Medulla oblongata (tissue), 1 donor: ENCODE measurements around the gene ABCA13.

Experiments
- DNase-seq: peaks from one replicate; pipeline ENCODE4 v3.0.0-alpha.2; 2015; ENCODE audit errors: extremely low spot score

The ABCA13 gene

DNA sequence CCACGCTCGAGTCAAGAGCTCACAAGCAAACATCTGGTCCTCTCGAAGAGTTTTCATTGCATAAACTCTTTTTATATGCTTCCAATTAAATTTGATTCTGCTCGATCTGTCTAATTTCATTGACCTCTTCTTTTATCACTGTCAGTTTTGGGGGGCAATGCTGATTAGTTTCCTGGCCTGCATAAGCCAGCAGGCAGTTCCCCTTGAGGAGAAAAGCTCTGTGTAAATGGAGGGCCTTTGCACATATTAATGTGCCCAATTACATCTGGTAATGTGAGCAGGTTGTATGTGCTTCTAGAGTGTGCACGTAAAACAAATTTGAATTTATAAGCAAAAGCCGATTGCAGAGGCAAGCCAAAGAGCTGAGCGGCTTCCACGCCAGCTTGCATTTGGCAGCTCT is 210.3 kb downstream of the ABCA13 start:
- no peak for DNase-seq

DNA sequence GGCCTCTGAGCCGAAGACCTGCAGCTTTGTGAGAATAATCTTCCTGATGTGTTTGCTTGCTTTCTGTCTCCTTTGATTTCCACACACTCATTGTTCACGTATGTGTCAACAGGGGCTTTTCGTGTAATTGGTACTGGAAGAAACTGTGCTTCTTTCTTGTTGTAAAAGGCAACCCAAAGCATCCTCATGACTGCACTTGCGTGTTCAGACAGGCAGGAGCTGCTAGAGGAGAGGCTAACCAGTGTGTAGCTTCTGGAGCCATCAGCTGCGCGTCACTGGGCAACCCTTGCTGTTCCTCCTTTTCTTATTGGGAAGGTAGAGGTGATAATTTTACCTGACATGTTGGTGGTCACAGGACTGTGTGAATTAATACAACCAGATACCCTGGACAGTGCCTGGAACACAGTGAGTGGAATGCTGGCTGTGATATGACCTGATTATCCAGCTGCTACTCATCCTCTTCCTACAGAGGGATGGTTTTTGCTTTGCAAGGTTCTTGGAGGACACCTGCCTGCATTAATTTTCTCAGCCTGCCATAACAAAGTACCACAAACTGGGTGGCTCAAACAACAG is 213.0 kb downstream of the ABCA13 start:
- no peak for DNase-seq

DNA sequence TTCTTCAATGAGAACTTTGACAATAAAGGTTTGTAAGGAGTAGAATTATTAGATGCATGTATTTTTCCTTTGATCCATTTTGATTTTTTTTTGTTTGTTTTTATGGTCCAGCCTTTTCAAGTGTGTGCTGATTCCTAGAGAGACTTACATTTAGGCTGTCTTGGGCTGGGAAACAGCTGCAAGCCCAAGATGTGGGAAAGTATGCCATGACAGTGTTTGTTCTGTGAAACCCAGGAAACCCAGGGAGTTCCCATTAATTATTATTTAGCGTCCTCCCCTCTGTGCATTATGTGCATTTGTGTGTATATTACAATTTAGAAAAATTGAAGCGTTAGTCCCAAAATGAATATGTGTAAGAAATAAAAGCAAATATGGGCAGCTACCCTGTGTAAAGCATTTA is 216.7 kb downstream of the ABCA13 start:
- DNase-seq: no peak

DNA sequence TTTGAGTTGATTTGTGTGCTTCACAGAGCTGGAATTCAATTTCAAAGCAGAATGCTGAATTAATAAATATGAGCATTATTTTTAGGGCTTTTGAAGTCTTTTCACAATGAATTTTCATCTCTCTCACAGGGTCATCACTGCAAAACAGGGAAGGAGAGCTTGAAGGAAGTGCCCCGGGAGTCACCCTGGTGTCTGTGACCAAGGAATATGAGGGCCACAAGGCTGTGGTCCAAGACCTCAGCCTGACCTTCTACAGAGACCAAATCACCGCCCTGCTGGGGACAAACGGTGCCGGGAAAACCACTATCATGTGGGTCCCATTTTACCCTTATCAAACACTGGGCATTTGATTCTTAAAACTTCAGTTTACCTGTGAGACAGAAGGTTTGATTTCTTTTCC is 217.7 kb downstream of the ABCA13 start:
- no peak for DNase-seq

DNA sequence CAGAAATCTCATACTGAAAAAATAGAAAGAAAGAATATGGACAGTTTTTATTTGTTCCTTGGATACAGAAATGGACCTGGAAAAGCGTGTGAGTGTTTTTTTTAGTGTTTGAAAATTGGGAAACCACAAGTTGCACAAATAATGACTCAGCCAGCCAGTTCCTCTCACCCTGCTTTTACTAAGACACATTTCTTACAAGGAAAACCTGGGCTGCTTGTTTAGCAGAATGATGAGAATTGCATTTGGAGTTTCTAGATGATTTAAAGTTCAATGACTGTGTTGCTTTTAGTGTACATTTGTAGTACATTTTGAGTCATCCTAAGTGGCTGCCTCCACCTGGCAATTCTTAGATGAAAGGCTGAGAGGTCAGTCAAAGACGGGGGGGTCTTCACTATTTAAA is 218.7 kb downstream of the ABCA13 start:
- peak; percentile 28 for DNase-seq

DNA sequence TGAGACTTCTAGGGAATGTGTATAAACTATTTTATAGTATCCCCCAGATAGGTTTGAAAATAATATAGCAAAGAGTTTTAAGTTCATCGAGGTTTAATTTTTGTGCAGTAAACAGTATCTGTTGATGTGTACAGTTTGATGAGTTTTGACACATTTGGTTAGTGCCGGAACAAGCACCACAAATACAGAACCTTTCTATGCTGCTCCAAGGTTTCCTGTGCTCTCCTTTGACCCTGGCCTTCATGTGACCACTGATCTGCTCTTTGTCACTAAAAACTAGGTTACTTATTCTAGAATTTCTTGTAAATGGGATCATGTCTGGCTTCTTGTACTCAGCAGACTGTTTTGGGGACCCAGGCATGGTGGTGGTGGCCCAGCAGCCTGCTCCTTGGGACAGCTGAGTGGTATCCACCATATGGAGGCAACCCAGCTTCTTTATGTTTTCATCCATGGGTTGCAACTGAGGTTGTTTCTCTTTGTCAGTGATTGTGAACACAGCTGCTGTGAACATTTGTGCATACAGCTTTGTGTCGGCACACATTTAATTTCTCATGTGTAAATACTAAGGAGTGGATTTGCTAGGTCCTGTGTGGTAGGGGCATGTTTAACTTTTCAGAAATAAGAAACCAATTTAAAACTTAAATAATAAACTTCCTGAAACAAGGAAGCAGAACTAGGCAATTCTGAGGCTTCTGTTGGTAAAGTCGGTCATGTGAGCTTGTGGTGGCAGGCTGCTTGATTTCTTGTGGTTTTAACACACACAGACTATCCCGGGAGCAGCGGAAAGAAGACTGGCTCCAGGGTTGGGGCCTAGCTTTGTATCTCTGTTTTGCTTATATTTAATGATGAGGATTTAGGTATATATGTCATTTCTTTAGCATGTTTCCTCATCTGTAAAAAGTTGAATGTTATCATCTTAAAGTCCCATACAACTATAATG is 219.4 kb downstream of the ABCA13 start:
- peak; percentile 39 for DNase-seq

DNA sequence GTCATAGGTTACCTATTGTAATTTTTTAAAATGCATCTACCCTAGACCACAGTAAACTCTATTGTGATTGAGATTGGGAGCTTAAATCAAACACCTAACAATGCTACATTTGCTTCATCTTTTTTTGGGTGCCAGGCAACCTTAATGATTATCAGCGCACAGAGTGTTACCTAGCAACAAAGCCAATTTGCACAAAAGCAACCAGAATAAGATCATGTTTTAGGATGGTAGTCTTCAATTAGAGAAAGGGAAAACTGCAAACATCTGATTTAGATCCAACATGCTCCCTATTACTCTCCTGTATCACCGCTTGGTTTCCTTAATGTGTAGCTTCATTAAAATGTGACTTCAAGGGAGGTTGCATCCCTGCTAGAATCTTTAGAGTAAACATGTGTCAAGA is 226.9 kb downstream of the ABCA13 start:
- DNase-seq: no peak

DNA sequence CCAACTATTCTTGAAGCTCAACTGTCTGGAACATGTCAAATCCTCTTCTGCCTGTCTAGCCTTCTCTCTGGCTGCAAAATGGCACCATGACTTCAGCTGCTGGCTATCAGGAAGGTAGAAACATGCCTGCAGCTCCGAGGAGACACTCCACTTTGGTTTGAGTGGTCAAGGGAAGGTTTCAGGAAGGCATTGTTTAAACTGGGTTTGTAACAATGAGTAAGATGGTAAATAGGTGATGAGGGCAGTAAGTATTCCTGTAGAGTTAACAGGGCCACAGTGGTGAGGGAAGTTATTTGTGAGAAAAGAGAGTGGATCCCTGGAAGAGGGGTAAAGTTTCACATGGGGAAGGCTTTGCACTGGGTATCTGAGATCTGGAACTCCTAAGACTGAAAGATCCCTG is 231.5 kb downstream of the ABCA13 start:
- DNase-seq: no peak

DNA sequence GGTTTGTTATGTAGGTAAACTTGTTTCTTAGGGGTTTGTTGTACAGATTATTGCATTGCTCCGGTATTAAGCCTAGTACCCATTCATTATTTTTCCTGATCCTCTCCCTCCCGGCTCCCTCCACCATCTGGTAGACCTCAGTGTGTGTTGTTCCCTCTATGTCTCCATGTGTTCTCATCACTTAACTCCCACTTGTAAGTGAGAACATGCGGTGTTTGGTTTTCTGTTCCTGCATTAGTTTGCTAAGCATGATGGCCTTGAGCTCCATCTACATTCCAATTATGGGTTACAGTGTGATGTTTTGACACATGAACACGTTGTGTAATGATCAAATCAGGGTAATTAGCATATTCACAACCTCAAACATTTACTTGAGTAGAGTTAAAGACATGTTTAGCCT is 237.5 kb downstream of the ABCA13 start:
- no peak for DNase-seq

DNA sequence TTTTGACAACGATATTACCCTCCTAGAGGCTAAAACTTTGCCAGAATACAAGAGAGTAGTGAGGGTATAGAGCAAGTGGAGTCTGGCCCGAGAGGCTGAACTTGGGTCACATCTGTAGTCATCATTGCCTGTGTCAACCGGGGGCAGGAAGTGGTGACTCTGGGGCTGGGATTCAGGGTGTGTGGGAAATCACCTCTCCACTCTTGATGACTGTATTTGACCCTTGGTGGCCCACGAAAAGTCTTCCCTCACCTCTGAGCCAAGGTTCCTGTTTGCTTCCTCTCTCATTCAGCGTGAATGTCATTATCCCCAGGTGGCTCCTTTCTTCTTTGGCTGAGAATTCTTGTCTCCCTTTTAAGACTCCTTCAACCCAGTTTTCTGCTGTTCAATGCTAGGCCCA is 240.4 kb downstream of the ABCA13 start:
- DNase-seq: no peak

DNA sequence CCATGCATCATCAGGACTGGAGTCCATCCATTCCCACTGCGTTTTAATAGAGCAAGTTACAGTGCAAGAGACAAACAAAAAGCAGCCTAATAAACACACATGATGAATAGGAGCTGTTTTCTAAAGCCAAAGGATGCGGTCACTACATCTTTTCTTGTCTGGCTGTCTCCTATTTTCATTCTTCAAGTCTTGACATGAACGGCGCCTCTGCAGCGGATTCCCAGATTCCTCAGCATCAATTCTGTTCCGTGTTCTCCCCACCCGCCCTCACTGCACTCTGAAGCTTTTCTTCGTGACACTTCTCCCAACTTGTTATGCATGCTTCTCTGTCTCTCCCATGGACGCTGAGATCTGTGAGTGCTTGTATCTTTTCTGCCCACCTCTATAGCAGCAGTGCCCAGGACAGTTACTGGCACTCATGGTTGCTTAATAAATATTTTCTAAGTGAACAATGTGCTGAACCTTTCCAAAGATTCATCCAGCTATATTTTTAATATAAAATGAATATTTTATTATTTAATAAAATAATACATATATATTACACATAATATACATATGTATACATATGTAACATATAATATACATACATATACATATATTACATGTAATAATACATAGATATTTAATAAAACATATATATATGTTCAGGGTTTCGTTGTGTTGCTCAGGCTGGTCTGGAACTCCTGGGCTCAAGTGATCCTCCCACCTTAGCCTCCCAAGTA is 242.9 kb downstream of the ABCA13 start:
- no peak for DNase-seq

DNA sequence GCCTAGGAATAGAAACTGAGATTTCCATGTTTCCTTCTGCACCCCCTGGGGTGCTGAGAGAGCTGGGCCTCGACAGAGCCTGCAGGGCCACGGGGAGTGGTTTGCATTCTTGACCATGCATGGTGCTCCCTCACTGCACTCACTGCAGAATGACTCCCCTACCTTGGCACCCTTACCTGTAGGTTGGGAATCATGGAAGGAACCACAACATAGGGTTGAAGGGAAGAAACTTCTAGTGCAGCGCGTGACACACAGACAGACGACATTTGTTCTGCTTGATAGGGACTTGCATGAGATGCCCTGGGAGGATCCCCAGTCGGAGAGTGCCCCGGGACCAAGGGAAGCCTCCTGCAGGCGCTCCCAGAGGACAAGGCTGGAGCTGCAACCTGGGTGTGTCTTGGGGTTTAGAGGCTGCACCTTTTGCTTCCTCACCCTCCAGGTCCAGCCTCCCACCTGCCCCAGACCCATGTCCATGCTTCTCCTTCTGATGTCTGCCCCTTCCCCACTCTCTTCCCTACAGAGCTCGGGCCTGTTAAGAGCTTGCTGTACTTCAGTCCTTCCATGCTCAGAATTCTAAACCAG is 245.2 kb downstream of the ABCA13 start:
- no peak for DNase-seq

DNA sequence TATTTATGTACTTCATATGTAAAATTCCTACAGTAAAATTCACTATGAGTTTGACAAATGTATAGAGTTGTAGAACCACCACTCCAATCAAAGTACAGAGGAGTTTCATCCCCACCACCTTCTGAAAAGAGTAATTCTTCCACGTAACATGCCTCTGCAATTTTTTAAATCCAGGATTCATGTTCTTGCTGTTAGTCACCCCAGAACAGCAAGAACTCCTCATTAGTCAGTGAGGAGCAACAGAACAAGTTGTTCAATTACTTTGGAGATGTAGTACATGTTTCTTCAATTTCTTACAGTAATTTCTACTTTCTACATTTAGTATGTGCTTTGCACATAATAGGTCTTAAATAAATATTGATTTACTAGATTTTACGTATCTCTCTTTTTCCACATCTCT is 248.1 kb downstream of the ABCA13 start:
- no peak for DNase-seq

DNA sequence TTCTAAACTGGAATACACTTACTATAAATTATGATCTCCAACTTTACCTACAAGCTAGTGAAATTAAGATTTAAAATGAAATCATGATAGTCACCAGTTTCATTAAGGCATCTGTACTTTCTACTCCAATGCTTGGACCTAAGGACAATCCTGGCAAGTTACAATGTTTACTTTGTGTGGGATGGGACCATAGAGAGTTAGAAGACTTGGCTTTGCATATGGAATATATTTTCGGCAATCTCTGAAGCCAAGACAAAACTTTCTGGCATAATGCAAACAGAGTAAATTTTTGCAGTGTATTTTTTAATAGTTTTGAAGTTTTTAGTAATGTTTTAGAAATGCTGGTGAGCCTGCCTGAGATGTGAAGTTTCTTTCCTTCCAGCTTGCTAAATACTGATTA is 248.9 kb downstream of the ABCA13 start:
- no peak for DNase-seq

DNA sequence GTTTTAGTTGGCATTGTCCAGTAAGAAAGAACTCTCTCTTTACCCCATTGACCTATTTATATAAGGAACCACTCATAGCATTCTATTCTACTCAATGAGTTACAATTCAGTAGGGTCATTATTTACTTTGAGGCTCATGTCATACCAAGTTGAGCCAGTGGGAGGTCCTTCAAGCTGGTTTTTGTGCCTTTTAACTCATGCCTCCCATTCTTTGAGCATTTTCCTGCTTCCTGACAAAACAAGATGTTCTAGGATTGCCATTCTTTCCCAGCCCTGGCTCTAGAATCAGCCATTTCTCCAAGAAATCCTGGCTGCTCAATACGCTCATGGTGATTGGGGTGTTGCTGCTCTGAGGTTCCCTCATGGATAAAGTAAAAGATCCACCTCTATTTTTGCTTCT is 250.1 kb downstream of the ABCA13 start:
- no peak for DNase-seq

DNA sequence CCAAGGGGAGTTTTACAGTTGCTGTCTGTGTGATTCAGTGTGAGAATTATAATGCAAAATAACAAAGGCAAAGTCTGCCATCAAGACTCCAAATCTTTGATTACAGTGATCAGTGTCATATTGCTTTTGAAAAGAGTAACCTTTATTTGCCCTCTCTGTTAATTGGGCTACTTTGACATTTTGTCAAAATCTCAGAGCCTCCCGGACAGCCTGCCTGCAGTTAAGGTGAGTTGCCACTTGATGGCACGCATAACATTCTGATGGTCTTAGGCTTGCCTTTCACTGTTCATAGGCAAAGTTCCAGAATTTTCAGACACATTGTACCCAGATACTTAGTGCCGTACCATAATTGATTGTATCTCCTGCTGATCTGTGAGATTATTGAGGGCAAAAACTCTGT is 253.5 kb downstream of the ABCA13 start:
- peak; percentile 24 for DNase-seq

DNA sequence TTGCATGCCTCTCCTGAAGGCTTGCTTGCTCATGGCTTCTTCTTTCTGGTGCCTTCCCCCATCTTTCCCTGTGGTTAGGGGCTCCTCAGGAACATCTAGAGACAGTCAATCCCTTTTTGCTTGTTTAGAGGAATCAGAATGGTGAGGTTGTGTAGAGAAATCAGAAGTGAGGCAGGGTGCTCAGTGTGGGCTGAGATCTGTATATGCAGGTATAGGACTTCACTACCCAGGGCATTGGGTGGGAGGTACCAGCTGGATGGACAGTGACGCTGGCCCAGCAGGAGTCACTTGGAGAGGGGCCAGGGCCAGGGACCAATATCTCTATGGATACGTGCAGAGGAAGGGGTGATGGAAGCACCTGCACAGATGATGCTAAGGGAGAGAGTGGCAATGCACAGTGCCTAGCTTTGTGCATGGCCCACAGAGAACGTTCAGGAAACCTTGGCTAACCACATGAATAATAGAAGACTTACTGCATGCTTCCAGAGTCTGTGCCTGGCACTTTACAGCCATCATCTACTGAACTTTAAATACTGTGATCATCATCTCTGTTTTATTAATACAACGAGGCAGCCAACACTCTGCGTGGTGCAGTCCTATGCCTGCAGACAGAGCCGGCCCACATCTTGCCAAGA is 255.2 kb downstream of the ABCA13 start:
- DNase-seq: no peak

DNA sequence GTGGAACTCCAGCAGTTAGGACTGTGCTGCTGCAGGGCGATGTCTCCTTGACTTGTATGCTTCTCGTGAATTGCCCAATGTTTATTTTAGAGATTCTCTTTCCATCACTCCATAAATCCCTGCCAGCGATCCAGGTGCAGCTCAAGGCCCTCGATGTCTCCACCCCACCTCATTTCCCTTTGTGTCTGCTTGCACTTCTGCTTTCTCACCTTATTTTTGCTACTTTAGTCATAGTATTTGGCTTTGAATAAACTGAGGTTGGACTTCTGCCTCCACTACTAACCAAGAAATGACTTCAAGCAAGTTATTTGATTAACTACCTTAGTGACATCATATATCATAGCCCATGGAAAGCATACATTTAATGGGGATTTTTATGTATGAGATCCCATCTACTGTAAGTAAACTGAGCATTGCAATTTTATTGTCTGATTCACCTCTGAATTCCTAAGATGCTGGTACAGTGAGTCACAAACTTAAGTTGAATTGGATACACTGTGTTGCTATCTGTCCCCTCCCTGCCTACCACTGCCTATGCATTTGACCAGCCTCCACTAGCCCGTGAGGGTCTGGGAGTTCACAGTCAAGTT is 255.8 kb downstream of the ABCA13 start:
- DNase-seq: no peak

DNA sequence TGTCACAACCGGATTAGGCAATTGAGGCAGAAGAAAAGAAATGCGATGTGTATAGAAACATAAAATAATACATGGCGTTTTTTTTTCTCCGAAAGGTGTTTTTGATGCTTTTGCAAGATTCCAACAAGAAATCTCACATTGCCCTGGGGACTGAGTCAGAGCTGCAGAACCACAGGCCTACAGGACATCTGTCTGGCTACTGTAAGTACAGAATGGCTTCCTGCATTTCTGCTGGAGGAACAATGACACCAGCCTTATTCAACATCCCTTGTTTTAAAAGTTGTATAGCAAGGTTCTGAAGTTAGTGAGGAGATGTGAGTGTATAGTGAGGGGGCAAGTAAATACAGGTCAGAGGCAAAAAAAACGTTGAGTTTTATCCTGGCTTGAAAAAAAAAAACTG is 256.4 kb downstream of the ABCA13 start:
- DNase-seq: no peak

DNA sequence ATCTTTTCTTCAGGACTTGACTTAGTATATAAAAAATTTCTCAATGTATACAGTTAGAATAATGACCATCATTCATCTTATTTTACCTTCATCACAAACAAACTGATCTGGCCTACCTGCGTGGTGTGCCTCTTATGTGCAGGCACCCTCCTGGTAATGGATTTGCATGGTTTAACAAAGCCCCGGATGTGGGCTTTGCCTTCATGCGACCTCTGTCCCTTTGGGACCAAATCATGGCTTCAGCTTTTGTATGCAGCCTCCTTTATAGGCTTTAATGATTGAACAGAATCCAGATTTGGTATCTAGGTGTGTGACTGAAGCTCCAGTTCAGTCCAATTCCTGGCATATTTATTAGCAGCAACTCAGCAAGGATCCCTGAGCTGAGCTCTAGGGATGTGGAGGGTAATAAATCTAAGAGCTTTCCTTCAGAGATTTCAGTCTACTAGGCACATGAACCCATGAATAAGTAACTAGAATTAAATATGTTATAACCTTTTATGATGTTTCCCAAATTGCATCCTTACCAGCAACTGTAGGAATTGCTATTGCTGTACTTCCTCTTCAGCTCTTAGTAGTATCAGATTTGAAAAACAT is 256.9 kb downstream of the ABCA13 start:
- no peak for DNase-seq

DNA sequence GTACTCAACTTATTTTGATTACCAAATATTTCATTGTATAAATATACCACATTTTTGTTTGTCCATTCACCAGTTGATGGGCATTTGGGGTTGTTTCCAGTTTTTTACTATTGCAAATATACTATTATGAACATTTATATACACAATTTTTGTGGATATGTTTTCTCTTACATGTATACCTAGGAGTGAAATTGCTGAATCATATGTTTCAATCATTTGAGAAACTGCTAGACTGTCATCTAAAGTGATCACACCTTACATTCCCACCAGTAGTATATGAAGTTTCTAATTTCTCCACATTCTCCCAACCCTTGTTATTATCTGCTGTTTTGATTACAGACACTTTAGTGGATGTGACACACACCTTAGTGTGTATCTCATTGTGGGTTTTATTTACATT is 257.9 kb downstream of the ABCA13 start:
- DNase-seq: no peak
